Endometrium (tissue), 2 donors: ENCODE measurements around the gene UBAP2.

ENCODE experiments used
- FAIRE-seq: peaks from 2 replicates; lab custom pipeline; 2012; peaks lifted over from hg19 to GRCh38; lab: Jason Lieb, UNC
- donor health status: control.
- donor health status: control.

Gene UBAP2

DNA sequence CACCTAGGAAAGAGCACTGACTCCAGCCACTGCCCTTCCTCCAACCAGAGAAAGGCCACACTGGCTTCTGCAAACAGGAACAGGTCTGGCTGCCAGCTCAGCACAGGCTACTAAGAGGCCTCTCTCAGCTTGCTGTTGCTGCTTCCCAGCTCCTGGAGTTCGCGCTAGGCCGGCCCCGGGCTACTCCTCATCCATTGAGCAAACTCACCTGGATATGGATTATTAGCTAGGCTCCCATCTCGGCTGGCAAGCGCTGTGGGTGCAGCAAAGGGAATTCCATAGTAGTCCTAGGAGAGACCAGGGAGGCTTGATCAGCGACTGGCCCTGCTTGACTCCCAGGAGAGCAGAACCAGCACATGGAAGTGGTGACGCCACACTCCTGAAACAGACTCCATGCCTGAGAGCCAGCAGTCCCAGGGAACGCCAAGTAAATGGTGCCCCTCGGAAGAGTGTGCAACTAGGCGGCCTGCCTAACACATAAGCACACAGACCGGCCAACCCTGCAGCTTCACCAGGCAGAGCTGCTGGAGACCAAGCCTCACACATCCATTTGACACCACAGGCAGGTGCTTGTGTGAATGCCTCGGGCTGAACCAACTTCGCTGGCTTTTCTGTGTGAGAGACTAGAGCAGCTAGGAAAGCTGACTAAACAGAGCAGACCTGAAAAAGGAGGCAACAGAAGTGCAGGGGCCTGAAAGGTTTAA lies 124.5 kb downstream of the UBAP2 start:
- no peak for FAIRE-seq

DNA sequence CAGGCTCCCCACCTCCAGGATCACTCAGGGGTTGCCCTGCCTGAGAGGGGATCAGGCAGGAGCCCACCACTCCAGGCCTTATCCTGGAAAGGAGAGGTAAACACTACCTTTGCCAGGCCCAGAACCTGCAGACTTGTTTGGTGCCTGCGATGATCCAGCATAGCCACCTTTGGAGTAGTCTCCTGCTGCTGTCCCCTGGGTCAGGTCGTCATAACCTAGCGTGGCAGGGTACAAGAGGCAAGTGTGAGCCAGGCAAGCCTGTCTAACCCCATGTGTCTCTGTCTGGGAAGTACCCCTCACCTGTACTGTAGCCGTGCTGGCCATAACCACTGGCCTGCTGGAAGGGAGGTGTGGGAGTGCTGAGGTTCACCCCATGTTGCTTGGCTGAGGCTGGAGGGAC lies 125.6 kb downstream of the UBAP2 start:
- no peak for FAIRE-seq

DNA sequence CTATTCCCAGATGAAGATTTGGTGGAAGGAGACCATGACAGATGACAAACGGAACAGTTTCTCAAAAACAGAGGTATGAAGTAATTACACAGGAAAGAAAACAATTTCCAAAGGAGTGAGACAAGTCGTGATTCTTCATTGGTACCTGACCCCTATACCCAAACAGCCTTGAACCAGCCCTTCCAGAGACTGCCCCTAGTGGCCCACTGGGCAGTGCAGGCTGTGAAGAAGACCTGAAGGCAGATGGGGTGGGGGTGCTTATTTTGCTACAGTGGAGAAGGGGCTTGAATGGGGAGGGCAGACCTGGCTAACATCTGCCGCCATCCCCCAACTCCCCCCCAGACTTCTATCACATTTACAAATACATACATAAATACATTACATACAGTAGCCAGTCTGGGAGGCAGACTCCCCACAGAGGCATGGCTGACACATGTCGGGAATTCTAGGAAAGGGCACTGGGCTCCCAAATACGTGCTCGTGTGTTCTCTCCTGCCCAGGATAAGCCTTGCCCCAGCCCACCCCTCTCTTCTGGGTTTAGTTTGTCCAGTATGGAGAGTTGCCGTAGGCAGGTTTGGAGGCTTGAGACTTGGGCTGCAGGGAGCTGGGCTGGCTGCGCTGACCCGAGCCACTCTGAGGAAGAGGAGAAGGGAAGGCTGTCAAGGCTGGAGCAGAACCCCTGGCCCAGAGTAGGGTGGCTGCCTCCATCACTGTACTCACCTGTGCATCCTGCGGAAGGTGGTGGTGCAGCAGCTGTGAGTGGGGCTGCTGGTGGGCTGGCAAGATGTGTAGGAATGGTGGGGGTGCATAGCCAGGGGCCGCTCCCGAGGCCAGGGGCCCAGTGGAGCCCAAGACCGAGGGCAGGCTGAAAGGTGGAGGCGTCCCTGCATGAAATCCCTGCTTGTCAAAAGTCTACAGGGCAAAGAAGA lies 126.5 kb downstream of the UBAP2 start:
- no peak for FAIRE-seq

DNA sequence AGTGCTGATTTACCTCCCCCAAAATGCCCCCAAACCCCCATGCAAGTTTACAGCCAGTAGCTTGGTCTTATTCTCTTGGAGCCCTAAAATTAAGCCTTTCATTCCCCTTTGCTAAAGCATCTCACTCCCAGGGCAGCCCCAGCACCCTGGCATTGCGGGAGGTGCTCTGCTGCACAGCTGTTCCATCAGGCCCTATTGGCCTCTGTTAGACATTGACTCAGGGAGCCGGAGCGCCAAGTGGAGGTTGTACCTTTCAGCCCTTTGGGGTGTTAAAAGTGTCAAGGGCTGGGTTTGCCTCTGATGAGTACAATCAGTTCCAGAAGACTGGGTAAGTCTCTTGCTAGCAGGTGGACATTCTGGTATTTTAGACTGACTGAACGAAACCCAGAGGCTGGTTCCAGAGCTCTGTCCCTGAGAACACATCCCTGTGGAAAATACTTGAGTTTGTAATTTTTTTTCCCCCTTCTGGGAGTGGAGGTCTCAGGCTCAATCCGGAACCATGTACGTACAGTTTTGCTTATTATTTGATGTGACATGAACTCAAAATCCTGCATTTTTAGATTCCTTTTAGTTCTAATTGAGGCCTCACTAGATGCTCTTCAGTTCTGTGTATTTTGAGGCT lies 129.3 kb downstream of the UBAP2 start:
- no peak for FAIRE-seq

DNA sequence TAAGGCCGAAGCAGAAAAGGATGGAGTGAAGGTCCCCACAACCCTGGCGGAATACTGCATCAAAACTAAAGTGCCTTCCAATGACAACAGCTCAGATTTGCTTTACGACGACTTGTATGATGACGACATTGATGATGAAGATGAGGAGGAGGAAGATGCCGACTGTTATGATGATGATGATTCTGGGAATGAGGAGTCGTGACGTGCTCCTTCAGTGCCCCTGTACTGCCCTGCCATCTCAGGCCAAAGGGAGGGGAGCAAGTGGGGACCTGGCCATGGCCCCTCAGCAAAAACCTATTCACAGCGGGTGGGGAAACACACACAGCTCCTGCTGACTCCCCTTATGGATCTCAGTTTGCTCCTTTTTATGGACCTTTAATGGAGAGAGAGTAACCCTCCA lies 131.7 kb downstream of the UBAP2 start:
- FAIRE-seq: no peak

DNA sequence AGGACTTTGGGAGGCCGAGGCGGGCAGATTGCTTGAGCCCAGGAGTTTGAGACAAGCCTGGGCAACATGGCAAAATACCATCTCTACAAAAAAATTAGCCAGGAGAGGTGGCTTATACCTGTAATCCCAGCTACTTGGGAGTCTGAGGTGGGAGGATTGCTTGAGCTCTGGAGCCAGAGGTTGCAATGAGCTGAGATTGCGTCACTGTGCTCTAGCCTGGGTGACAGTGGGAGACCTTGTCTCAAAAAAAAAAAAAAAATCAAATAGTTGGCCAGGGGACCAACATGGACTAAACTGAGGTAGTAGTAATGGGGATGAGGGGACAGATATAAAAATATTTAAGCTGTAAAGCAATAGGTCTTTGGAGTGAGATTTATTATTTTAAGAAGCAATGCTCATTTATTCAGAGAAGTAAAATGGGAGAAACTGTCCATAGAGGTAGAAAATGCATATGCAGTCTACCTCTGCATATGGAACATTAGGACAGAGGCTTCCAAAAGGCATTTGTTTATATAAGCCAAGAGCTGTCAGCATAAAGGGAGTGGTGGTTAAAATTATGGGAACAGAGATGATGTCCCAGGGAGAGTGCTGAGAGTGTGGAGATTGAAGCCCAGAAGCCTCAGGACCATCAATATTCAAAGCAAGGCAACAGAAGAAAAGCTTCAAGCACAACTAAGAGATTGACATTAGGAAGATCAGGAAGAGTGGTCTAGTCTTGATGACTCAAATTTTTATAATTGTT lies 133.6 kb downstream of the UBAP2 start:
- FAIRE-seq: no peak

DNA sequence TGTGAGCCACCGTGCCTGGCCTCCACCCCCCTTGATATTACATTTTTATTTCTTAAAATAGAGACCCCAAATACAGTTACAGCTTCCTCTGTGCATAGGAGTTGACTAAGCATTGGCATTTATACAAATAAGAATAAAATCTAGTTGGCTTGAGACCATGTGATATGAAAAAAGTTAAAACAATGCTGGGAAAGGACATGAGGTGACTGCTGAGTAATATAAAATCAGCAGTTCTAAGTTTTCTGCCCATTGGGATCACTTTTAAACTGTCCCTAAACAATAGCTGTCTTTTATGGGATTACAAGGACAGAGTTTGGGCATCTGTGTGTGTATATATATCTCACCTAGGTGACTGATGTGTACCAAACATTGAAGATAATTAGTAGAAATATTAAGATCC lies 135.1 kb downstream of the UBAP2 start:
- no peak for FAIRE-seq

DNA sequence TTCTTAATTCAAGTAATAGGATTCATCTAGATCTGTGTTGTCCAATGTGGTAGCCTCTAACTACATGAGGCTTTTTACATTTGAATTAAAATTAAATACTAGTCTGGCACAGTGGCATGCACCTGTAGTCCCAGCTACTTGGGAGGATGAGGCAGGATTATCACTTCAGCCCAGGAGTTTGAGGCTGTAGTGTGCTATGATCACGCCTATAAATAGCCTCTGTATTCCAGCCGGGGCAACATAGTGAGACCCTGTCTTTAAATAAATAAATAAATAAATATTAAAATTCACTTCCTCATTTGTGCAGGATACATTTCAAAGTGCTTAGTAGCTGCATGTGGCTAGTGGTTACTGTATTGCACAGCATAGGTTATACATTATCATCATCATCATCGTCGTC lies 139.9 kb downstream of the UBAP2 start:
- FAIRE-seq: no peak

DNA sequence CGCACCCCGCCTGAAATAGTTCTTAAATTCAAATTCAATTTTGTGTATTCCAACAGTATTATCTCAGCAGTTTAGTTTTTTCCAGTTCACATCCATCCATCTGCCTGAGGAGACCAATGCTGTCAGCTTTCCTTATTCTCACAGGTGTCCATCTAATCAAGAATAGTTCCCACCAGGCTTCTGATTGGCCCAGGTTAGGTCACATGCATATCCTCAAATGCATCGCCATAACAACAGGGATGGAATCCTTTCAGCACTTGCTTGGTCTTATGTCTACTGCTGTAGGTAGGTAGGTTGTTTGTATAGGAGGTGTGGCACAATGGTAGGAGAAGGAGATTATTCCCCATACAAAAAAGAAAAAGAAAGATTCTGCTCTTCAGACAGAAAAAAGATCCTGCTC lies 140.6 kb downstream of the UBAP2 start:
- FAIRE-seq: no peak

DNA sequence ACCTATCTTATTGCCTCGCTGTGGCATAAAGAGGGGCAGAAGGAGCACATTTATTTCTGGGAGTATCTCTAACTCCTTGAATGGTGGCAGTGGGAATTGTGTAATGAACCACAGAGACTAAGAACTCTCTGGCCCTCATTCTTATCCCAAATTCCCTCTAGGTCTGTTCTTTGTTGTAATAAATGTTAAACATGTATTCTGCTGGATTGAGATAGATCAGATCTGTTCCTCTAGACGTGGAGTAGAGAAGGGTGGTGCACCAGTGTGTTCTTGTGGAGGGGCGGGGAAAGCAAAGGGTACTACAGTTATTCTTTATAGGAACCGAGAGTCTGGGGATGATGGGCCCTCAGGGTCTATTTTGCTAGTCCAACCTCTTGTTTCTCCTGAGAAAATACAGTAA lies 141.3 kb downstream of the UBAP2 start:
- FAIRE-seq: no peak

DNA sequence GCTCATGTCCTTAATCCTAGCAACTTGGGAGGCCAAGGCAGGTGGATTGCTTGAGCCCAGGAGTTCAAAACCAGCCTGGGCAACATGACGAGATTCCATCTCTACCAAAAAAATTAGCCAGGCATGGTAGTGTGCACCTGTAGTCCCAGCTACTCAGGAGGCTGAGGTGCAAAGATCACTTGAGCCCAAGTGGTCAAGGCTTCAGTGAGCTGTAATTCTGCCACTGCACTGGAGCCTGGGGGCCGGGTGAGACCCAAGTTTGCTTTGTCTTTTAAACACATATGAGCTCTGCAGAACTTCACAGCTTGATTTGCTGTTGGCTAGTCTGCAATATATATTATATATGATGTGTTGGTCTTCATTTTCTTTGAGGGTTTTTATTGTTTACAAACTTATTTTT lies 141.9 kb downstream of the UBAP2 start:
- FAIRE-seq: no peak

DNA sequence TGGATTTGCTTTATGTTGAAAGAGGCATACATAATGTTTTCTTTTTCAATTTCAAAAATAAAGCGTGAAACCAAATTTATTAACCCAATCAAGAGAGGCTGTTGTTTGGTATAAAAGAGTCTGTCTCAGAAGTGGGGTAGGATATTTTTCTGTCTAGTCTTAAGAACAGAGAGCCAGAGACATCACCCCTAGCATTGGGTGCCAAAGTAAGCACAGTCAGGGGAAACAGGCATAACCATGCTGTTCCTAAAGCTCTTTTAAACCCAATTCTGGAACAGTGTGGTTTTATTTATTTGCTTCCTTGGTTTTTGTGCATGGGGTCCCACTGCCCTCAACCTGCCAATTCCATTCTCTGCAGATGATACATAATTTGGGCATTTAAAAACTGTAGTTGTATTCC lies 143.6 kb downstream of the UBAP2 start:
- FAIRE-seq: no peak

DNA sequence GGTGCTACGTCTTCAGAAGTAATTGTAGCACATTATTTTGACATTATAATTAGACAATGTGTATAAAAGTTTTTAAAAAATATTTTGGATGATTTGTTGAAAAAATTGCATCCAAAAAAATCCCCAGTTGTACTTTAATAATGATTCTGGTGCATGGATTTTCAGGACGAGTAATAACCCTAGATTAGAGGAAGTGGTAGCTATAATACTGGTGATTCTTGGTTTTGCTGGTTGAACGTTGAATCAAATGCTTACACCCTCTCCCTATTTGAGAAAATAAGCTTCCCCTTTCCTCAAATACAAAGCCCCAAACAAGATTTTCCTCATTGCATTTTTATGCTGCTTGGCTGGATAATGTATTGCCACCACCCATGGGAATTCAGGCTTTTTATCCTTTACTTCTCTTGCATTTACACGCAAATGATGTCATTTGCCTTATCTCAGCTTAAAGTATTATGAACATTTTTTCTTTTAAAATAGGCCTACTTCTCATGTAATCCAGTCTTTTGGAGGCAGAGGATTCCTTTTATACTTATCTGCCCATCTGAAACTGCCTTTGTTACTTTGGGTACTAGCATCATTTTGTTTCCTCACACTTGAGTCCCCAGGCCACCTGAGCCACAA lies 145.4 kb downstream of the UBAP2 start:
- no peak for FAIRE-seq

DNA sequence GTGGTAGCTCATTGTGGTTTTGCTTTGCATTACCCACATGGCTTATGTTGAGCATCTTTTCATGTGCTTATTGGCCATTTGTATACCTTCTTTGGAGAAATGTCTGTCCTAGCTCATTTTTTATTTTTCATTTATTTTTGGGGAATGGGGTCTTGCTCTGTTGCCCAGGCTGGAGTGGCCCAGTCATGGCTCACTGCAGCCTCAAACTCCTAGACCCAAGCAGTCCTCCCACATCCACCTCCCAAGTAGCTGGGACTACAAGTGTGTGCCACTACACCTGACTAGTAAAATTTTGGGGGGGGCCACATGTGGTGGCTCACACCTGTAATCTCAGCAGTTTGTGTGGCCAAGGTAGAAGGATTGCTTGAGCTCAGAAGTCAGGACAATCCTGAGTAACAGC lies 154.4 kb downstream of the UBAP2 start:
- FAIRE-seq: no peak

DNA sequence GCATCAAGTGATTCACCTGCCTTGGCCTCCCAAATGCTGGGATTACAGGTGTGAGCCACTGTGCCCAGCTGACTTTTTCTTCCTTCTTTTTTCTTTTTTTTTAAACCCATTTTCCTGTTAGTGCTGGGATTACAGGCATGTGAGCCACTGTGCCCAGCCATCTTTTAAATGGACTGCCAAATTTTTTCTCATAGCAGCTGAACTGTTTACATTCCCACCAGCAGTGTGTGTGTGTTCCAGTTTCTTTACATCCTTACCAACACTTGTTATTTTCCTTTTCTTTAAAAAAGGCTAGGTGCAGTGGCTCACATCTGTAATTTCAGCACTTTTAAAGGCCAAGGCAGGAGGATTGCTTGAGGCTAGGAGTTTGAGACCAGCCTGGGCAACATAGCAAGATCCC lies 154.8 kb downstream of the UBAP2 start:
- FAIRE-seq: no peak

DNA sequence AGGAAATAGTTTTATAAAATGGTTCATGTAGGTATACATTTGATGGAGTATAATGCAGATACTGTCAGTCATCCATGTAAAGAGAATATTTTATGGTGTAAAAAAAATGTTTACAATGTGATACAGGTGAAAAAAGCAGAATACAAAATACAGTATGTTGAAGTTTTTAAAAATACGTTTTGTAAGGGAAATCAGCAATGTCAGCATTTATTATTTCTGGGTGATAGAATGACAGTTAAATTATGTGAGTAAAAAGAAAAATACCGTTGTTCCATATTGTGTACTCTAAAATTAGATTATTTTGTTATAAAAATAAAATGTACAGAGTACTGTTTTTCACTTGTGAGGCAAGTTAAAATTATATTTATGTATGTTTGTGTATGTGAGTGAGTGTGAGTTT lies 162.7 kb downstream of the UBAP2 start:
- FAIRE-seq: peak; percentile 29

DNA sequence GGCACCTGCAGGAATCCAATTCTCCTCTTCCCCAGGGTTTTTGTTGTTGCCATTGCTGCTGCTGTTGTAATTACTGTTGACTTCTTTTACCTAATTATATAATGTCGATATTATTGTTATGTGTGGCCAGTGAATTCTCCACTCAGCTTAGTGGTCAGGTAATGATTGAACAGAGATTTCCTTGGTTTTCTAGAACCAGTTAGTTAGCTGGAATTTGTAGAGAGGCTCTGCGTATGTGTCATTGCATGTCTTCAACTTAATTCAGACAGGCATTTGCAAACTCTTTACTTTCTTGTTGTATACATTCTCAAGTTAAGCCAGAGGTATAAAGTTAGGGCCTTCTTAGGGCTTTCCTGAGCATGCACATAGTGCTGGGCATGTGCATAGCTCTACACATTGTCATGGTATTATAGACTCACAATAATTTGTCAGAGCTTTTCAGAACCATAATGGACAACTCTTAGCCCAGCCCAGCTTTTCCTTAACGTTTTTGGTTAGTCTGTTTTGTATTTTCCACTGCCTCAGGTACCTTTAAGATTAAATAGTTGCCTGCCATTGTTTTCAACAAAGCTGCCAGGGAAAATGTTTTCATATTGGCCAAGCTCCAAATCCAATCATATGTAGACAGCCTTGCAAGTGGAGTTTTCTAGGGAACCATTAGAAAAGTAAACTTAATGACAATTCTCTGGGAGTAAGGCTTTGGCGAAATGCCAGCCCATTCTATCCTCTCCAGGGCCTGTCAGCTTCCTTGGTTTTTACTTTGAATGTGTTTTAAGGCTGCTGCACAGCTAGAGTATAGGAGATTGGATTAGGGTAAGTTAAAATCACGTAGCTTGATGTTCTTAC lies 163.6 kb downstream of the UBAP2 start:
- peak; percentile 55 for FAIRE-seq

DNA sequence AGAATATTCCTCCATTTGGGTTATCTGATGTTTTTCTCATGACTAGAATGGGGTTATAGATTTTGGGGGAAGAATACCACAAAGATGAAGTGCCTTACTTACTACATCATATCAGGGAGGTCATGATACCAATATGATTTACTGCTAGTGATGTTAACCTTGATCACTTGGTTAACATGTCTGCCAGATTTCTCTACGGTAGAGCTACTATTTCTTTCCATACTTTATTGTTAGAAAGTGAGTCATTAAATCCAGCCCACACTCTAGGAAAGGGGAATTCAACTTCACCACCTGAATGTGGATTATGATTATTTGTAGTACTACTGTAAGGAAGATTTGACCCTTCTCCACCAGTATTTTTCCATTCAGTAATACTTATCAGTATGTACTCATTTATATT lies 167.1 kb downstream of the UBAP2 start:
- no peak for FAIRE-seq

DNA sequence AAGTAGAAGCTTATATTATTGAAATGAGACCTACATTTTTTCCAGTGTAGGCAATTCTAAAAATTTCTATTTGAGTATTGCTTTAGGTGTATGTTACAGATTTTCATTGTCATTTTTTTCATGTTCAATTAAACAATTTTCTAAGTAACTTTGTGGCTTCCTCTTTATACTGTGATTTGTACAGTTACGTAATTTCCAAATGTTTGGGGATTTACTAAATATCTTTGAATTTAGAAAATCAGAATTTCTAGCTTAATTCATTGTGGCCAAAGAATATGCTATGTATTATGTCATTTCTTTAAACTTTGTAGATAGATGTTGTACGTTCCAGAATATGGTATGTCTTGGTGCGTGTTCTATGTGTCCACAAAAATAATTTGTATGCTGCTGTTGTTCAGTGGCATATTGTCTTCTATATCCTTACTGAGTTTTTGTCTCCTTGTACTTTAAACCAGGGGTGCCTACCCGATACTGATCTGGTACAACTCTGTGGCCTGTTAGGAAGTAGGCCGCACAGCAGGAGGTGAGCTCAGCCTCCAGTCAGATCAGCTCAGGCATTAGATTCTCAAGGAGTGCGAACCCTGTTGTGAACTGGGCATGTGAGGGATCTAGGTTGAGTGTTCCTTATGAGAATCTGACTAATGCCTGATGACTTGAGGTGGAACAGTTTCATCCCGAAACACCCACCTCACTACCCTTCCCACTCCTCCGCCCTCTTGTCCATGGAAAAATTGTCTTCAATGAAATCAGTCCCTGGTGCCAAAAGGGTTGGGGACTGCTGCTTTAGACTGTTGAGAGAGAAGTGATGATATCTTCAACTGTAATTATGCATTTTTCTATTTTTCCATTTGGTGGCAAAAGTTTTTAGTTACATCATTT lies 168.2 kb downstream of the UBAP2 start:
- no peak for FAIRE-seq
